ENCODE results near the gene ADAMTS7.
"Not testable (repeated sequence)": the region's sequence is repeated elsewhere in the genome, so short reads cannot be mapped to it uniquely, and the experiment has no call there.

Gene ADAMTS7

GRCh38 chr15:78782402-78782801, 28.9 kb downstream of the ADAMTS7 start:
- DNase-seq (ENCODE audit: low spot score), result not testable (repeated sequence)

GRCh38 chr15:78781381-78781780, 29.9 kb downstream of the ADAMTS7 start:
- not testable (repeated sequence) for DNase-seq (ENCODE audit: low spot score)

GRCh38 chr15:78779975-78780374, 31.3 kb downstream of the ADAMTS7 start:
- DNase-seq (ENCODE audit: low spot score), result not testable (repeated sequence)

- DNase-seq (ENCODE audit: low spot score), result not testable (repeated sequence)
These were observed 32.0 kb downstream of the ADAMTS7 start for GRCh38 chr15:78779176-78779785.

- no peak for DNase-seq (ENCODE audit: low spot score)
These were observed 32.8 kb downstream of the ADAMTS7 start for GRCh38 chr15:78778422-78778821.

GRCh38 chr15:78777953-78778345, 33.3 kb downstream of the ADAMTS7 start:
- not testable (repeated sequence) for DNase-seq (ENCODE audit: low spot score)

GRCh38 chr15:78777290-78777952, 33.8 kb downstream of the ADAMTS7 start:
- DNase-seq (ENCODE audit: low spot score), result not testable (repeated sequence)

- DNase-seq (ENCODE audit: low spot score), result not testable (repeated sequence)
These were observed 35.0 kb downstream of the ADAMTS7 start for GRCh38 chr15:78776046-78776925.

GRCh38 chr15:78775472-78775871, 35.8 kb downstream of the ADAMTS7 start:
- no peak for DNase-seq (ENCODE audit: low spot score)

- DNase-seq (ENCODE audit: low spot score), result not testable (repeated sequence)
These were observed 36.7 kb downstream of the ADAMTS7 start for GRCh38 chr15:78774451-78774990.

- not testable (repeated sequence) for DNase-seq (ENCODE audit: low spot score)
These were observed 37.4 kb downstream of the ADAMTS7 start for GRCh38 chr15:78773765-78774450.

- DNase-seq (ENCODE audit: low spot score), result no peak
These were observed 38.5 kb downstream of the ADAMTS7 start for GRCh38 chr15:78772738-78773137.

- not testable (repeated sequence) for DNase-seq (ENCODE audit: low spot score)
These were observed 39.7 kb downstream of the ADAMTS7 start for GRCh38 chr15:78771436-78772000.

- not testable (repeated sequence) for DNase-seq (ENCODE audit: low spot score)
These were observed 40.2 kb downstream of the ADAMTS7 start for GRCh38 chr15:78771020-78771419.

- not testable (repeated sequence) for DNase-seq (ENCODE audit: low spot score)
These were observed 41.6 kb downstream of the ADAMTS7 start for GRCh38 chr15:78769473-78770225.

GRCh38 chr15:78768531-78769408, 42.5 kb downstream of the ADAMTS7 start:
- no peak for DNase-seq (ENCODE audit: low spot score)

GRCh38 chr15:78768096-78768495, 43.2 kb downstream of the ADAMTS7 start:
- no peak for DNase-seq (ENCODE audit: low spot score)

GRCh38 chr15:78767331-78767951, 43.8 kb downstream of the ADAMTS7 start:
- no peak for DNase-seq (ENCODE audit: low spot score)

- not testable (repeated sequence) for DNase-seq (ENCODE audit: low spot score)
These were observed 44.6 kb downstream of the ADAMTS7 start for GRCh38 chr15:78766641-78767071.

All from activated CD4-positive, alpha-beta T cell treated with anti-CD3 and anti-CD28 coated beads, Interleukin-2, Interleukin-4, amounts not matched to agents 100 ng/mL and 50 ng/mL, durations not matched to agents 16 hours and 8 hours (primary cell).